ENCODE data around the gene TYMP. TPM values are rescaled to one million over a fixed set of nuclear protein-coding genes. Genes with fewer than 3 reads are reported as not detected.

The TYMP gene, protein sequence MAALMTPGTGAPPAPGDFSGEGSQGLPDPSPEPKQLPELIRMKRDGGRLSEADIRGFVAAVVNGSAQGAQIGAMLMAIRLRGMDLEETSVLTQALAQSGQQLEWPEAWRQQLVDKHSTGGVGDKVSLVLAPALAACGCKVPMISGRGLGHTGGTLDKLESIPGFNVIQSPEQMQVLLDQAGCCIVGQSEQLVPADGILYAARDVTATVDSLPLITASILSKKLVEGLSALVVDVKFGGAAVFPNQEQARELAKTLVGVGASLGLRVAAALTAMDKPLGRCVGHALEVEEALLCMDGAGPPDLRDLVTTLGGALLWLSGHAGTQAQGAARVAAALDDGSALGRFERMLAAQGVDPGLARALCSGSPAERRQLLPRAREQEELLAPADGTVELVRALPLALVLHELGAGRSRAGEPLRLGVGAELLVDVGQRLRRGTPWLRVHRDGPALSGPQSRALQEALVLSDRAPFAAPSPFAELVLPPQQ
- 17.9 and 89.7 TPM in 2 replicates for total RNA-seq

GRCh38 chr22:50529897-50530579 lies at the start of gene TYMP:
TSS of gene TYMP (minus strand) at chr22:50530012. CDS start at chr22:50529709, 303 bp downstream.

GRCh38 chr22:50577987-50578775 lies 48.4 kb upstream of the TYMP start, which contains the start of gene CPT1B:
TSS of gene CPT1B (minus strand) at chr22:50578427. CDS start at chr22:50577915, 512 bp downstream.

GRCh38 chr22:50562523-50563412 lies 33.0 kb upstream of the TYMP start, which contains the start of gene SYCE3:
TSS of gene SYCE3 (minus strand) at chr22:50562919. CDS start at chr22:50556405, 6,514 bp downstream.

GRCh38 chr22:50545522-50546325 lies 15.9 kb upstream of the TYMP start, which contains the start of gene KLHDC7B:
TSS of gene KLHDC7B (plus strand) at chr22:50545899. CDS start at chr22:50546244, 345 bp downstream.

DNA sequence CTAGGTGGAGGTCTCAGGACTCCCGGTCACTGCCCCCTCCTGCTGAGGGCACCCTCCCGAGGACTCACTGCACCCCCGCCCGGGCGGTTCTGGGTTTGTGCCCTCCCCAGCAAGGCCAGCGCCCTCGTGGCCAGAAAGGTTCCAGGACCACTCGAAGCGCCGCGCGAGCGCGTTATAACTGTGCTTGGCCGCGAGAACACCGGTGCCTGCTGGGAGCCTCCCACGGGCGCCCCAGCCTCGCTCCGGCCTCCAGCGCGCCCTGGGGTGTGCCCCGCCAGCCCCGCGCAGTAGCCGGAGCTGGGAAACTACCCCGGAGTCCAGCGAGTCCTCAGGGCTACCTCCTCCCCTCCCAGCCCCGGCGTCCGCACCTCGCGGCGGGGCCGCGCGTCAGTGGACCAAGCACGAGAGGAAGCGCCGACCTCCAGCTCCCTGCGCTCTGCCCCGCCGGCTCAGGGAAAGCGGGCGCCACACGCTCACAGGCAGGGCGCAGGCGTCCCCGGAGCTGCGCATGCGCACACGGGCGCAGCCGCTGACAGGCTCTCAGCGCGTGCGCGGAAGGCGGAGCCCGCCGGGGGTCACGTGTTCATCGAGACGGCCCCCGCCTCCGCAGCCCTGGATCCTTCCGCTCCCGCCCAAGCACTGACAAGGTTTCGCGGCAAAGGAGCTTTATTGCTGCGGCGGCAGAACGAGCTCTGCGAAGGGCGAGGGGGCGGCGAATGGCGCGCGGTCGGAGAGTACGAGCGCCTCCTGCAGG lies 4.5 kb downstream of the TYMP start, which contains the start of gene SCO2:
Gene SCO2, minus strand, starts transcription at position 495 of the 754 bp plus-strand sequence. CDS start 1,187 bp downstream, outside the sequence.

GRCh38 chr22:50507991-50508884 lies 21.6 kb downstream of the TYMP start, which contains the start of gene NCAPH2:
TSS of gene NCAPH2 (plus strand) at chr22:50508224. CDS start at chr22:50508338, 114 bp downstream.

DNA sequence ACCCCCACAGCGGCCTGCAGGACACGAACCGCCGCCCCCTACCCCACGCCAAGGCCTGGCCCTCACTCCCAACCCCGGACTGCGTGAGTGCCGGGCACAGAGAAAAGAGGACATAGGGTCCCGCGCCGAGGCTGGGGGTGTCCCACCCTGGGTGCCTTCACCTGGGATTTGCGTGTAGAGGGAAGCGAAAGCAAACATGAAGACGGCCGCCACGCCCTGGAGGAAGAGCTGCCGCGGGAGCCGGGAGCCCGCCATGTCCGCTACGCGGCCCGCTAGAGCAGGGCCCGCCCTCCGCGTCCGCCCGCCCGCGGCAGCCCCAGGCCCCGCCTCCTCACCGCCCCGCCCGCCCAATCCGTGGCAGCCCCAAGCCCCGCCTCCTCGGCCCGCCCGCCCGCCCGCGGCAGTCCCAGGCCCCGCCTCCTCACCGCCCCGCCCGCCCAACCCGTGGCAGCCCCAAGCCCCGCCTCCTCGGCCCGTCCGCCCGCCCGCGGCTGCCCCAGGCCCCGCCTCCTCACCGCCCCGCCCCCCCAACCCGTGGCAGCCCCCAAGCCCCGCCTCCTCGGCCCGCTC lies 22.3 kb downstream of the TYMP start, which contains the start of gene LMF2:
Gene LMF2, minus strand, starts transcription at position 282 of the 570 bp plus-strand sequence. Its CDS starts 27 bp downstream, at position 255.

GRCh38 chr22:50486561-50487289 lies 43.1 kb downstream of the TYMP start, which contains the start of gene MIOX:
TSS of gene MIOX (plus strand) at chr22:50486859. CDS start at chr22:50486898, 39 bp downstream.

GRCh38 chr22:50481440-50482106 lies 48.2 kb downstream of the TYMP start, which contains the start of gene ADM2:
TSS of gene ADM2 (plus strand) at chr22:50481543. CDS start at chr22:50481848, 305 bp downstream.

Other genes with a start within 250 kb of the TYMP start
- 185 and 257 TPM in 2 replicates for gene PLXNB2, start 222.4 kb downstream of the TYMP start, total RNA-seq
- gene DENND6B, start 203.0 kb downstream of the TYMP start, total RNA-seq = 1.5 and 2.3 TPM in 2 replicates
- gene PPP6R2, start 186.7 kb downstream of the TYMP start, total RNA-seq = 60.3 and 68.0 TPM in 2 replicates
- gene SBF1, start 55.0 kb downstream of the TYMP start, total RNA-seq = 73.9 and 121 TPM in 2 replicates
- gene ADM2, start 48.5 kb downstream of the TYMP start, total RNA-seq = 6.5 and 7.6 TPM in 2 replicates
- not detected in 2 replicates for gene MIOX, start 43.2 kb downstream of the TYMP start, total RNA-seq
- 48.1 and 71.6 TPM in 2 replicates for gene LMF2, start 22.3 kb downstream of the TYMP start, total RNA-seq
- 18.4 and 22.1 TPM in 2 replicates for gene NCAPH2, start 21.8 kb downstream of the TYMP start, total RNA-seq
- 3.0 and 3.9 TPM in 2 replicates for gene SCO2, start 4.4 kb downstream of the TYMP start, total RNA-seq
- 1.1 and 24.1 TPM in 2 replicates for gene KLHDC7B, start 15.9 kb upstream of the TYMP start, total RNA-seq
- not detected in 2 replicates for gene SYCE3, start 32.9 kb upstream of the TYMP start, total RNA-seq
- 1.6 and 2.7 TPM in 2 replicates for gene CPT1B, start 48.4 kb upstream of the TYMP start, total RNA-seq
- 13.2 and 26.1 TPM in 2 replicates for gene CHKB, start 52.8 kb upstream of the TYMP start, total RNA-seq
- under 0.01 and 0.18 TPM in 2 replicates for gene MAPK8IP2, start 70.8 kb upstream of the TYMP start, total RNA-seq
- gene ARSA, start 98.1 kb upstream of the TYMP start, total RNA-seq = 34.4 and 41.3 TPM in 2 replicates
- gene SHANK3, start 142.8 kb upstream of the TYMP start, total RNA-seq = 0.59 and 1.0 TPM in 2 replicates
- not detected in 2 replicates for gene ACR, start 208.2 kb upstream of the TYMP start, total RNA-seq

Data from smooth muscle cell of the umbilical artery (primary cell).